T-cell (primary cell): ENCODE measurements around the gene GRID1. TPM values are rescaled to one million over a fixed set of nuclear protein-coding genes. Genes with fewer than 3 reads are reported as not detected.

Source experiments
- ATAC-seq, 4 experiments: fragments of 200-7000 bp in 3 of 4; fragments of 150-1000 bp in 1 of 4; cut with Tn5 transposase; replicated peaks in 1 of 4; 1 replicate in 3 of 4; 2 replicates in 1 of 4; pipeline ENCODE4 v1.10.0; 2021; ENCODE audit warnings: moderate library complexity in 3 of 4, mild to moderate bottlenecking in 2 of 4, moderate number of reproducible peaks in 1 of 4
- CTCF ChIA-PET, 2 donors: fragments of 300-600 bp; sonication (Branson Sonifier 250); formaldehyde crosslinking; loops; one replicate each; lab custom pipeline; 2022; ENCODE audit warnings: antibody characterized with exemption in 2 of 2; lab: Charles Lee
- POLR2A ChIA-PET, 2 donors: fragments of 300-600 bp; sonication (Branson Sonifier 250); formaldehyde crosslinking; loops; one replicate each; lab custom pipeline; 2022; ENCODE audit warnings: antibody characterized with exemption in 2 of 2; lab: Charles Lee
- DNase-seq, 35 experiments: peaks; one replicate each; pipeline versions ENCODE4 v3.0.0 to v3.0.0-alpha.2; 2013 to 2023
- H3K27ac ChIP-seq: one replicate; pipeline ENCODE4 v1.5.1; 2013; ENCODE audit warnings: low read length
- H3K27me3 ChIP-seq, 2 experiments: replicated peaks in 1 of 2; 1 replicate in 1 of 2; 2 replicates in 1 of 2; pipeline versions ENCODE4 v1.6.1 to v1.7.0; 2013; ENCODE audit warnings: low read length in 1 of 2, mixed read lengths in 1 of 2; ENCODE audit not compliant: control insufficient read depth in 2 of 2, insufficient read depth in 2 of 2; ENCODE audit errors: extremely low read depth in 1 of 2
- H3K36me3 ChIP-seq, 2 donors: 1 replicate in 1 of 2; 2 replicates in 1 of 2; pipeline versions ENCODE4 v1.6.1 to v1.7.0; 2013; ENCODE audit warnings: low read length in 1 of 2; ENCODE audit not compliant: control insufficient read depth in 2 of 2, insufficient read depth in 1 of 2; ENCODE audit errors: extremely low read depth in 1 of 2
- H3K4me1 ChIP-seq, 2 experiments: 1 replicate in 1 of 2; 2 replicates in 1 of 2; pipeline versions ENCODE4 v1.6.1 to v1.7.0; 2013; ENCODE audit warnings: low read length in 2 of 2, mixed read lengths in 1 of 2; ENCODE audit not compliant: insufficient read depth in 2 of 2, control insufficient read depth in 1 of 2; ENCODE audit errors: extremely low read depth in 1 of 2
- H3K4me3 ChIP-seq, 2 donors: 1 replicate in 1 of 2; 2 replicates in 1 of 2; pipeline versions ENCODE4 v1.5.1 to v1.7.0; 2013; ENCODE audit warnings: mild to moderate bottlenecking in 2 of 2, low read length in 1 of 2, moderate library complexity in 1 of 2; ENCODE audit not compliant: control insufficient read depth in 1 of 2; ENCODE audit errors: extremely low read depth in 1 of 2
- H3K9me3 ChIP-seq: 2 replicates; pipeline ENCODE4 v1.7.0; 2013
- H3K27ac Mint-ChIP-seq, 2 donors: one replicate each; pipeline ENCODE4 v1.8.0; 2020 to 2021; ENCODE audit warnings: mild to moderate bottlenecking in 2 of 2, mixed read lengths in 2 of 2
- H3K27me3 Mint-ChIP-seq, 2 donors: one replicate each; pipeline ENCODE4 v1.8.0; 2021 to 2022; ENCODE audit warnings: mixed read lengths in 2 of 2
- H3K36me3 Mint-ChIP-seq: one replicate; pipeline ENCODE4 v1.8.0; 2021; ENCODE audit warnings: mixed read lengths
- H3K4me1 Mint-ChIP-seq, 3 donors: one replicate each; pipeline ENCODE4 v1.8.0; 2020 to 2022; ENCODE audit warnings: mixed read lengths in 3 of 3, mild to moderate bottlenecking in 1 of 3
- H3K4me3 Mint-ChIP-seq, 3 donors: one replicate each; pipeline ENCODE4 v1.8.0; 2020 to 2022; ENCODE audit warnings: mild to moderate bottlenecking in 3 of 3, mixed read lengths in 3 of 3, moderate library complexity in 3 of 3
- H3K9me3 Mint-ChIP-seq, 3 donors: one replicate each; pipeline ENCODE4 v1.8.0; 2020 to 2022; ENCODE audit warnings: mixed read lengths in 3 of 3
- WGBS: methylation state at CpG from one replicate; pipeline ENCODE4 v1.1.5; 2013; ENCODE audit warnings: missing lambda C conversion rate; ENCODE audit not compliant: insufficient coverage; 5-methylcytosine and 5-hydroxymethylcytosine counted together
- total RNA-seq, 35 experiments: library from RNA in 6 of 35; stranded (reverse) in 6 of 35; fragments of 120-200 nt in 1 of 35; gene quantifications; one replicate each; pipeline versions ENCODE4 v1.2.1 to v1.2.4 and lab custom pipeline; 2013 to 2026

GRID1 gene
- total RNA-seq, 5 donors from 2014 or later (not counting 1 experiment from before 2014, with no cell fraction given): 0.68 TPM; not detected in 4

GRCh38 chr10:85649461-85649860 is 717.1 kb downstream of the GRID1 start:
- DNase-seq: no peak
- H3K4me3 Mint-ChIP-seq: no peak overlapping the region
- POLR2A ChIA-PET: no interaction called here
- no peaks in the 10 kb centered on the region for H3K4me1 ChIP-seq
- H3K4me1 Mint-ChIP-seq: no peaks in the 10 kb centered on the region
- no peak overlapping the region for H3K27ac ChIP-seq
- ATAC-seq: no peak
- WGBS: 80% methylated on average over 3 of the region's 4 CpGs
- no peaks in the 10 kb centered on the region for H3K9me3 Mint-ChIP-seq
- CTCF ChIA-PET: no interaction called here
- no peaks in the 10 kb centered on the region for H3K9me3 ChIP-seq
- no peak overlapping the region for H3K27ac Mint-ChIP-seq
- no peak overlapping the region for H3K4me3 ChIP-seq
- H3K27me3 ChIP-seq: no peaks in the 10 kb centered on the region
- peaks cover 0 to 9% of the 10 kb centered on the region in 2 donors for H3K27me3 Mint-ChIP-seq
- H3K36me3 ChIP-seq: no peaks in the 10 kb centered on the region
- H3K36me3 Mint-ChIP-seq: no peaks in the 10 kb centered on the region

- DNase-seq: no peak
- peaks cover 0 to 9% of the 10 kb centered on the region in 2 donors for H3K27me3 Mint-ChIP-seq
- no peak overlapping the region for H3K27ac ChIP-seq
- no peak overlapping the region for H3K4me3 ChIP-seq
- H3K4me3 Mint-ChIP-seq: no peak overlapping the region
- CTCF ChIA-PET: no interaction called here
- no peaks in the 10 kb centered on the region for H3K9me3 ChIP-seq
- H3K36me3 ChIP-seq: no peaks in the 10 kb centered on the region
- no peak overlapping the region for H3K27ac Mint-ChIP-seq
- WGBS: 81% methylated on average over 6 of the region's 6 CpGs
- no peak for ATAC-seq
- no peaks in the 10 kb centered on the region for H3K4me1 ChIP-seq
- POLR2A ChIA-PET: interaction anchor here in 1 of 2 donors (0.6 kb wide), 1 partner anchor 387 kb away, joined by 3 read pairs; no protein-coding TSS in a partner anchor
- no peaks in the 10 kb centered on the region for H3K4me1 Mint-ChIP-seq
- H3K9me3 Mint-ChIP-seq: no peaks in the 10 kb centered on the region
- no peaks in the 10 kb centered on the region for H3K27me3 ChIP-seq
- no peaks in the 10 kb centered on the region for H3K36me3 Mint-ChIP-seq
Observed at GRCh38 chr10:85648279-85648754, 718.3 kb downstream of the GRID1 start.

GRCh38 chr10:85647741-85648140 is 718.9 kb downstream of the GRID1 start:
- no peak for ATAC-seq
- Mint-ChIP-seq H3K9me3 (no peaks in the 10 kb centered on the region), H3K36me3 (no peaks in the 10 kb centered on the region), H3K27ac (no peak overlapping the region), H3K4me3 (no peak overlapping the region), H3K27me3 (peaks cover 0 to 9% of the 10 kb centered on the region in 2 donors), H3K4me1 (no peaks in the 10 kb centered on the region)
- Histone ChIP-seq H3K4me3 (no peak overlapping the region), H3K4me1 (no peaks in the 10 kb centered on the region), H3K27ac (no peak overlapping the region), H3K36me3 (no peaks in the 10 kb centered on the region), H3K27me3 (no peaks in the 10 kb centered on the region), H3K9me3 (no peaks in the 10 kb centered on the region)
- CTCF ChIA-PET: no interaction called here
- DNase-seq: no peak
- 87% methylated on average over 4 of the region's 5 CpGs for WGBS
- POLR2A ChIA-PET: no interaction called here

GRCh38 chr10:85645926-85646711 is 720.5 kb downstream of the GRID1 start:
- no peak for DNase-seq
- ATAC-seq: no peak
- Histone ChIP-seq H3K4me1 (no peaks in the 10 kb centered on the region), H3K27me3 (no peaks in the 10 kb centered on the region), H3K9me3 (no peaks in the 10 kb centered on the region), H3K36me3 (no peaks in the 10 kb centered on the region), H3K4me3 (no peak overlapping the region), H3K27ac (no peak overlapping the region)
- Mint-ChIP-seq H3K9me3 (no peaks in the 10 kb centered on the region), H3K27ac (no peak overlapping the region), H3K27me3 (peaks cover 0 to 9% of the 10 kb centered on the region in 2 donors), H3K4me1 (no peaks in the 10 kb centered on the region), H3K36me3 (no peaks in the 10 kb centered on the region), H3K4me3 (no peak overlapping the region)
- ChIA-PET CTCF (no interaction called here), POLR2A (interaction anchor here in 1 of 2 donors (0.5 kb wide), 1 partner anchor 11 kb away, joined by 7 read pairs; no protein-coding TSS in a partner anchor)
- 57% methylated on average over 3 of the region's 7 CpGs for WGBS

- no peak overlapping the region for H3K4me3 ChIP-seq
- Mint-ChIP-seq H3K27ac (no peak overlapping the region), H3K27me3 (peaks cover 0 to 9% of the 10 kb centered on the region in 2 donors), H3K4me3 (no peak overlapping the region), H3K36me3 (no peaks in the 10 kb centered on the region), H3K4me1 (no peaks in the 10 kb centered on the region), H3K9me3 (no peaks in the 10 kb centered on the region)
- DNase-seq (no peak), ATAC-seq (no peak)
- POLR2A ChIA-PET: interaction anchor here in 1 of 2 donors (0.6 kb wide), 1 partner anchor 428 kb away, joined by 4 read pairs; no protein-coding TSS in a partner anchor
- H3K9me3 ChIP-seq: no peaks in the 10 kb centered on the region
- no peak overlapping the region for H3K27ac ChIP-seq
- 75% methylated on average over 2 of the region's 3 CpGs for WGBS
- CTCF ChIA-PET: no interaction called here
- no peaks in the 10 kb centered on the region for H3K4me1 ChIP-seq
- H3K27me3 ChIP-seq: no peaks in the 10 kb centered on the region
- H3K36me3 ChIP-seq: no peaks in the 10 kb centered on the region
Observed at GRCh38 chr10:85645053-85645452, 721.5 kb downstream of the GRID1 start.

- ChIA-PET POLR2A (interaction anchor here in 1 of 2 donors (0.6 kb wide), 1 partner anchor 13 kb away, joined by 3 read pairs; no protein-coding TSS in a partner anchor), CTCF (no interaction called here)
- Histone ChIP-seq H3K27ac (no peak overlapping the region), H3K9me3 (no peaks in the 10 kb centered on the region), H3K4me3 (no peak overlapping the region), H3K27me3 (no peaks in the 10 kb centered on the region), H3K4me1 (no peaks in the 10 kb centered on the region), H3K36me3 (no peaks in the 10 kb centered on the region)
- no peak overlapping the region for H3K4me3 Mint-ChIP-seq
- no peaks in the 10 kb centered on the region for H3K9me3 Mint-ChIP-seq
- H3K27ac Mint-ChIP-seq: no peak overlapping the region
- ATAC-seq: no peak
- DNase-seq: no peak
- no peaks in the 10 kb centered on the region for H3K4me1 Mint-ChIP-seq
- WGBS: no CpG with 5 or more reads among the region's 6 CpGs
- H3K36me3 Mint-ChIP-seq: no peaks in the 10 kb centered on the region
- peaks cover 0 to 4% of the 10 kb centered on the region in 2 donors for H3K27me3 Mint-ChIP-seq
Observed at GRCh38 chr10:85643845-85644525, 722.6 kb downstream of the GRID1 start.
